ENCODE data around the gene EWSR1. TPM values are rescaled to one million over a fixed set of nuclear protein-coding genes. Genes with fewer than 3 reads are reported as not detected.
"Not testable (repeated sequence)": the region's sequence is repeated elsewhere in the genome, so short reads cannot be mapped to it uniquely, and the experiment has no call there.

The EWSR1 gene
- total RNA-seq, 2 donors from 2014 or later, result 109 to 175 TPM

DNA sequence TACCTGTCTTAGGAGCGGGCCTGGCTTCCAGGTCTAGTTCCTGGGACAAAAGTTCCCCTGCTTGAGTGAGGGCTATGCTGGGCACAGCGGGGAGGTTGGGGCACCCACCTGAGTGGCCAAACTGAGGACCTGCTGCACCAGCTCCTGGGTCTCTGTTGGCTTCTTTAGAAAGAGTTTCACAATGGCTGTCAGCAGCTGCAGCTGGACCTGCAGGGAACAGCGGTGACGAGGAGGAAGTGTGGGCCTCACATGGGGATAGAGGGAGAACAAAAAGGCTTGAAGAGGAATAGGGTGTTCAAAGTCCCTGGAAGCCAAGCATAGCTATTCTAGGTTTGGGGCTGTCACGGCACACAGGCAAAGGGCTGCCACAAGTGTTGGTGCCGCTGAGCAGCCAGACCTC is 74.1 kb downstream of the EWSR1 start:
- no peak for DNase-seq
- no peak for ATAC-seq
- intact Hi-C loops (cut with DNase I), result no loop called here

- intact Hi-C loops (cut with DNase I), result no loop called here
- peak in 1 of 2 donors; percentile 29 for ATAC-seq
- no peak for DNase-seq
Observed at GRCh38 chr22:29342577-29343312, 74.7 kb downstream of the EWSR1 start.

GRCh38 chr22:29343313-29343805 is 75.3 kb downstream of the EWSR1 start:
- intact Hi-C loops (cut with DNase I), result no loop called here
- peak; percentile 32 to 61 for ATAC-seq
- DNase-seq, result peak; percentile 59

DNA sequence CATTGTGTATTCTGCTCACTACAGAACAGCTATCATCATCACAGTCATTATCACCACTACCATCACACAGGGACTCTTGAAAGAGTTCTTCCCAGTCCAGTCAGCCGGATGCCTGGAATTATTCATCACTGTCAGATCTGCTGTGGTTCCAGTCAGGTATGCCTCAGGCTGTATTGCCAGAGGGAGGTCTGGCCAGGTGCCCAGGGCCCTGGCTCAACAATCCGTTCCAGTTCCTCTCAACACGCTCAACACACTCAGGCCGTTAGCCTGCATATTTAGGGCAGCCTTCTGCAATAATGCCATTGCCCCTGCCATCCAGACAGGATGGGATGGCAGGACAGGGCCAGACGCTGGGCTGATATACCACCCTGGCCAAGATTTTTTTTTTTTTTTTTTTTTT is 76.1 kb downstream of the EWSR1 start:
- DNase-seq (peak; percentile 62), ATAC-seq (peak; percentile 67 to 83)
- intact Hi-C loops (cut with DNase I), result no loop called here

GRCh38 chr22:29344889-29345288 is 76.8 kb downstream of the EWSR1 start:
- DNase-seq; ATAC-seq; intact Hi-C loops (cut with DNase I): not testable (repeated sequence)

GRCh38 chr22:29345932-29346331 is 77.9 kb downstream of the EWSR1 start:
- ATAC-seq (peak in 1 of 2 donors; percentile 19), DNase-seq (no peak)
- intact Hi-C loops (cut with DNase I), result no loop called here

DNA sequence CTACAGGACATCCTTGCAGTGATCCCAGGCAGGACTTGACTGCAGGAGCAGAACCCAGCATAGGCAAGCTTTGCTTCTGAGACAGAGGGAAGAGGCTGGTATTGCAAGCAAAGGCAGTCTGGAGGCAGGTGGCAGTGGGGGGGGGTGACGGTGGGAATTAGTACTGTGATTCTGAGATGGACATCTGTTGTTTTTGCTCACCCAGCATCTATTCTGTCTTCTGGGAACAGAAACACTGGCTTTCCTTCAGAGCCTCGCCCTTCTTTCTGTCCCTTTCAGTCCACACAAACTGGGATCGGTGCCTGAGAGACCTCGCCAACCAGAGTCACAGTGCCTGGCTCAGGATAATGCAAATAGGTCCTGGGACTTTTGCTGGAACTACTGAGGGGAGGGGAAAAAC is 78.6 kb downstream of the EWSR1 start:
- no peak for DNase-seq
- ATAC-seq, result peak in 1 of 2 donors; percentile 49
- intact Hi-C loops (cut with DNase I), result no loop called here

DNA sequence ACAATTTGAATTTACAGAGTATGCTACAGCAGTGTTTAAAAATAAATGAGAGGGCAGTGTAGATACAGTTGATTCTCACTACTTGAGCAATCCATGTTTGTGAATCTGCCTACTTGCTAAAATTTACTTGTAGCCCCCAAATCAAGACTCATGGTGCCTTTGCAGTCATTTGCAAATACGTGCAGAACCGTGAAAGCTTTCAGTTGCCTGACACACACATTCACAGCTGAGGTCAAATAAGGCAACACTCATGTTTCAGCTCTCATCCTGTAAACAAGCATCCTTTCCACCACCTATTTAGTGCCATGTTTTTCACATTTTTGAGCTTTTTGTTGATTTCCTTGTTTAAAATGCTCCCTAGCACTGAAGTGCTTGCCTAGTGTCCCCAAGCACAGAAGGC is 80.0 kb downstream of the EWSR1 start:
- ATAC-seq (no peak), DNase-seq (no peak)
- intact Hi-C loops (cut with DNase I), result no loop called here

GRCh38 chr22:29348956-29349355 is 80.9 kb downstream of the EWSR1 start:
- DNase-seq (no peak), ATAC-seq (no peak)

More at GRCh38 chr22:29348956-29349355, 80.9 kb downstream of the EWSR1 start:
- intact Hi-C loops (cut with DNase I), result no loop called here

Small RNA genes lying within 50 kb of the gene (microRNA-seq; reads per million reads assigned to microRNA genes)
- 5.4 to 9.0 reads per million in 2 donors for gene MIR3653

Other genes with a start within 250 kb of the EWSR1 start
- gene C22orf31, start 206.4 kb upstream of the EWSR1 start, total RNA-seq, result not detected
- gene KREMEN1, start 195.2 kb upstream of the EWSR1 start, total RNA-seq, result 10 to 100 TPM; 39.1 to 49.8 TPM
- gene EMID1, start 62.4 kb upstream of the EWSR1 start, total RNA-seq, result 1 to 10 TPM in 1 of 2 donors, under 1 TPM in 1; 0.52 to 1.8 TPM
- 10 to 100 TPM; 15.6 to 19.0 TPM for gene RHBDD3, start 287 bp upstream of the EWSR1 start, total RNA-seq
- 10 to 100 TPM; 20.1 to 25.2 TPM for gene GAS2L1, start 38.4 kb downstream of the EWSR1 start, total RNA-seq
- gene RASL10A, start 47.4 kb downstream of the EWSR1 start, total RNA-seq, result 1 to 10 TPM; 1.0 to 3.1 TPM
- gene AP1B1, start 120.3 kb downstream of the EWSR1 start, total RNA-seq, result 10 to 100 TPM; 44.2 to 44.6 TPM
- not detected for gene RFPL1, start 170.3 kb downstream of the EWSR1 start, total RNA-seq
- under 1 TPM; 0.31 to 0.41 TPM for gene NEFH, start 211.9 kb downstream of the EWSR1 start, total RNA-seq